Body of pancreas (tissue), 4 donors: ENCODE data around the gene APOM. TPM values are rescaled to one million over a fixed set of nuclear protein-coding genes. Genes with fewer than 3 reads are reported as not detected.

Source experiments
- ATAC-seq: fragments of 150-250 bp; one replicate; pipeline ENCODE4 v1.9.1; 2016
- DNase-seq, 4 donors: peaks; one replicate each; pipeline ENCODE4 v3.0.0-alpha.2; 2019
- H3K27ac ChIP-seq, 4 donors: fragments of 200-600 bp; sonication (generic); 1 replicate in 3 of 4; 2 replicates in 1 of 4; pipeline versions ENCODE4 v1.5.1 to v1.6.1; 2016 to 2019; ENCODE audit warnings: mild to moderate bottlenecking in 1 of 4, mixed read lengths in 1 of 4, moderate library complexity in 1 of 4
- H3K27me3 ChIP-seq, 2 donors: fragments of 200-600 bp; sonication (generic); one replicate each; pipeline ENCODE4 v1.6.0; 2016; ENCODE audit warnings: mild to moderate bottlenecking in 1 of 2
- H3K36me3 ChIP-seq, 2 donors: fragments of 200-600 bp; sonication (generic); replicated peaks in 1 of 2; 2 replicates each; pipeline ENCODE4 v1.5.1; 2016; ENCODE audit warnings: low read depth in 2 of 2; ENCODE audit not compliant: insufficient read depth in 1 of 2
- H3K4me1 ChIP-seq: fragments of 200-600 bp; sonication (generic); one replicate; pipeline ENCODE4 v1.6.0; 2016
- H3K4me3 ChIP-seq, 2 donors: fragments of 200-600 bp; sonication (generic); 1 replicate in 1 of 2; 2 replicates in 1 of 2; pipeline ENCODE4 v1.5.1; 2016 to 2019
- H3K9me3 ChIP-seq, 3 donors: fragments of 200-600 bp; sonication (generic); 1 replicate in 2 of 3; 2 replicates in 1 of 3; pipeline ENCODE4 v1.5.1; 2016
- POLR2A ChIP-seq, 3 donors: fragments of 450-650 bp; IDR thresholded peaks; one replicate each; pipeline ENCODE4 v1.6.1; 2016; ENCODE audit warnings: antibody characterized with exemption in 3 of 3, mild to moderate bottlenecking in 2 of 3
- WGBS, 2 donors: methylation state at CpG; one replicate each; pipeline ENCODE4 v1.1.5; 2017; 5-methylcytosine and 5-hydroxymethylcytosine counted together
- intact Hi-C: fragments of 100-400 bp; cut with DNase I; formaldehyde crosslinking; loops from one replicate; pipeline ENCODE4 v1.15.1; 2023
- total RNA-seq, 2 donors: library from RNA; depleted of rRNA; stranded (reverse); fragments of >200 nt; gene quantifications; one replicate each; pipeline ENCODE4 v1.1.0, GENCODE V29; 2016
- TF ChIP-seq, protein P1 (sequence below), 7 experiments: fragments of 450-650 bp in 4 of 7; fragments of 200-600 bp in 3 of 7; sonication (generic) in 3 of 7; IDR thresholded peaks; one replicate each; pipeline ENCODE4 v1.5.1; 2016 to 2019; ENCODE audit warnings: antibody characterized with exemption in 7 of 7

The APOM gene
- total RNA-seq, 2 donors from 2014 or later: 1.6 TPM; not detected in 1

DNA sequence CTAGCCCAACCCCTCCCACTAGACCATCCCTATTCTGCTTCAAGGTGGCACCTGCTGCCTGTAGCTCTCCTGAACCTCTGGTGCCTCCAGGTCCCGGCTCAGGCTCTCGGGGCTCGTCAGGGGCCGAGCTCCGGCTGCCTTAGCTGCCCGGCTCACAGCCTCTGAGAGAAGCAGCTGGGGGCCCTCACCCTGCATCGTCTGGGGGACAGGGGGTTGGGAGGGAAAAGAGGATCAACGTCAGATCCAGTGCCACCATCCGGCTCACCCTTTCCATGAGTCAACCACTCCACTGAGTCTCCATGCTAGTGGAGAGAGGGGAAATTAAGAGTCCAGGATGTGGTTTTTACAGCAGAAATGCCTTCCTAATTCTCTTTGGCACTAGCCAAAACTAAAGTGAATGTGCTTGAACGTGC, 16.2 kb upstream of the APOM start:
- TF ChIP-seq POLR2A (IDR thresholded peaks at IDR 0.05): no peak
- TF ChIP-seq, protein P1, sequence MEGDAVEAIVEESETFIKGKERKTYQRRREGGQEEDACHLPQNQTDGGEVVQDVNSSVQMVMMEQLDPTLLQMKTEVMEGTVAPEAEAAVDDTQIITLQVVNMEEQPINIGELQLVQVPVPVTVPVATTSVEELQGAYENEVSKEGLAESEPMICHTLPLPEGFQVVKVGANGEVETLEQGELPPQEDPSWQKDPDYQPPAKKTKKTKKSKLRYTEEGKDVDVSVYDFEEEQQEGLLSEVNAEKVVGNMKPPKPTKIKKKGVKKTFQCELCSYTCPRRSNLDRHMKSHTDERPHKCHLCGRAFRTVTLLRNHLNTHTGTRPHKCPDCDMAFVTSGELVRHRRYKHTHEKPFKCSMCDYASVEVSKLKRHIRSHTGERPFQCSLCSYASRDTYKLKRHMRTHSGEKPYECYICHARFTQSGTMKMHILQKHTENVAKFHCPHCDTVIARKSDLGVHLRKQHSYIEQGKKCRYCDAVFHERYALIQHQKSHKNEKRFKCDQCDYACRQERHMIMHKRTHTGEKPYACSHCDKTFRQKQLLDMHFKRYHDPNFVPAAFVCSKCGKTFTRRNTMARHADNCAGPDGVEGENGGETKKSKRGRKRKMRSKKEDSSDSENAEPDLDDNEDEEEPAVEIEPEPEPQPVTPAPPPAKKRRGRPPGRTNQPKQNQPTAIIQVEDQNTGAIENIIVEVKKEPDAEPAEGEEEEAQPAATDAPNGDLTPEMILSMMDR (IDR thresholded peaks at IDR 0.05): no peak
- ATAC-seq (no peak), DNase-seq (no peak)
- Histone ChIP-seq H3K36me3 (peaks cover 36 to 62% of the 10 kb centered on the region in 2 donors), H3K4me1 (no peaks in the 10 kb centered on the region), H3K27ac (no peak overlapping the region), H3K9me3 (no peaks in the 10 kb centered on the region), H3K4me3 (no peak overlapping the region), H3K27me3 (no peaks in the 10 kb centered on the region)
- intact Hi-C loops: no loop called here
- 73 to 90% methylated on average over 9 to 10 of the region's 10 CpGs for WGBS, 2 donors

DNA sequence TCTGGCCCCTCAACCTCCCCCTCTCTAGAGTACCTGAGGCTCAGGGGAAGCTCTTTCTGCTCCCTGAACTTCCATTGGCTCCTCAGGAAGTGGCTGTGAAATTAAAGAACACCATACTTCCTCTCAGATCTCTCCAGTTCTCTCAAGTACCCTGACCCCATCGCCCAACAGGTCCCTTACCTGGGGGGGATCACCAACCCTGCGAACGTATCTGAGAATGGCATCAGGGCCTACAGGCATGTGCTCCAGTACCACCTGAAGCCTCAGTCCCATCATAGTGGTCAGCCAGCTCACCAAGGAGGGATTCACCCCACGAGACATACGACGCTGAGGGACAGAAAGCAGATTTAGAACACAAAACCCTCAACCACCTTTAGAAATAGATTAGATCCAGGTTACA, 15.1 kb upstream of the APOM start:
- ATAC-seq (no peak), DNase-seq (no peak)
- Histone ChIP-seq H3K4me1 (no peaks in the 10 kb centered on the region), H3K27ac (no peak overlapping the region), H3K27me3 (no peaks in the 10 kb centered on the region), H3K4me3 (no peak overlapping the region), H3K36me3 (peaks cover 35 to 65% of the 10 kb centered on the region in 2 donors), H3K9me3 (no peaks in the 10 kb centered on the region)
- TF ChIP-seq, protein P1 (IDR thresholded peaks at IDR 0.05): no peak
- TF ChIP-seq POLR2A (IDR thresholded peaks at IDR 0.05): no peak
- intact Hi-C loops: no loop called here
- WGBS, 2 donors: 91 to 99% methylated on average over 6 of the region's 6 CpGs

DNA sequence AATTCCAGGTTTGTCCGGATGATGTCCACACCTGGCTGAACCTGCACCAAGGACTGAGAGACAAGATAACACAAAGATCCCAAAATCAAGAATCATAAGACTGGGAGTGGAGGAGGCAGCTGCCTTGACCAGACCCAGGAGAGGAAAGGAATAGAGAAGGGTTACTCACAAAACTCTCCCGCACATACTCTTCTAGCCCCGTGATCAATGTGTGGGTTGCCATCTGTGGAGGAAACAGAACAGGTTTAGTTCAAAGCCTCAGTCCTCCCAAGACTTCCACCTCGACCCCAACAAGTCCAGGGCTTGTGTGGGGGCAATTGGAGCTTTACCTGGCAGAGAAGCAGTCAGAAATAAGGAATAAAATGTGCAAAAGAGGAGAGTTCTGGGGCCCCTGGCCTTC, 14.3 kb upstream of the APOM start:
- Histone ChIP-seq H3K9me3 (no peaks in the 10 kb centered on the region), H3K4me1 (no peaks in the 10 kb centered on the region), H3K36me3 (peaks cover 31 to 61% of the 10 kb centered on the region in 2 donors), H3K4me3 (no peak overlapping the region), H3K27ac (no peak overlapping the region), H3K27me3 (no peaks in the 10 kb centered on the region)
- DNase-seq (no peak), ATAC-seq (no peak)
- intact Hi-C loops: no loop called here
- TF ChIP-seq, protein P1 (IDR thresholded peaks at IDR 0.05): no peak
- no peak for TF ChIP-seq POLR2A (IDR thresholded peaks at IDR 0.05)
- 79 to 93% methylated on average over 4 of the region's 4 CpGs for WGBS, 2 donors

DNA sequence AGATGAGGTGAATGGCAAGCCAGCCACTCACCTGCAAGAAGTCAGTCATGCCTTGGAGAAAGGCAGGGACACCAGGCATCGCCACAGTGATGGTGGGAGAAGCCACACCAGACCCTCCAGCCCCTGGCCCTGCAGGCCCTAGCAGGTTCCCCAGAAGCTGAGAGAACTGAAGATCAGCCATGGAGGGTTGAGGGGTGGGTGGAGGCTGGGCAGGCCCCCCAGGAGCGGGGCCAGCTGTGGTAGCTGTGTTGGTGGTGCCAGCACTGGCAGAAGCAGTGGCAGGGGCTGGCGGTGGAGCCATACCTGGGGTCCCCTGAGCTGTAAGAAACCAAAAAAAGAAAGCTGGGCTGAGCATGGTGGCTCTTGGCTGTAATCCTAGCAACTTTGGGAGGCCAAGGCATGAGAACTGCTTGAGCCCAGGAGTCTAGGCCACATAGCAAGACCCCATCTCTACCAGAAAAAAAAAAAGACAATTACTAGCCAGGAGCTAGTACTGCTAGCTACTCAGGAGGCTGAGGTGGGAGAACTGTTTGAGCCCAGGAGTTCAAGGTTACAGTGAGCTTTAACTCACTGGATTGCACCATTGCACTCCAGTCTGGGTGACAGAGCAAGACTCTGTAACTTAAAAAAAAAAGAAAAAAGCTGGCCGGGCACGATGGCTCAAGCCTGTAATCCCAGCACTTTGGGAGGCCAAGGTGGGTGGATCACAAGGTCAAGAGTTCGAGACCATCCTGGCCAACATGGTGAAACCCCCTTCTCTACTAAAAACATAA, 12.7 kb upstream of the APOM start:
- Histone ChIP-seq H3K27ac (no peak overlapping the region), H3K4me1 (no peaks in the 10 kb centered on the region), H3K4me3 (no peak overlapping the region), H3K27me3 (no peaks in the 10 kb centered on the region), H3K9me3 (no peaks in the 10 kb centered on the region), H3K36me3 (peaks cover 31 to 61% of the 10 kb centered on the region in 2 donors)
- DNase-seq (no peak), ATAC-seq (no peak)
- 82 to 85% methylated on average over 4 of the region's 6 CpGs for WGBS, 2 donors
- no peak for TF ChIP-seq POLR2A (IDR thresholded peaks at IDR 0.05)
- TF ChIP-seq, protein P1 (IDR thresholded peaks at IDR 0.05): no peak
- intact Hi-C loops: no loop called here
